WTC11 (cell line): ENCODE data around the gene B3GNT8.

Source experiments
- CREB1 ChIP-seq: sonication (generic); formaldehyde crosslinking; IDR thresholded peaks from 2 replicates; pipeline ENCODE4 v1.8.0; 2023; ENCODE audit warnings: mild to moderate bottlenecking, missing genetic modification reagents
- CTCF ChIP-seq: fragments of 200-600 bp; IDR thresholded peaks from 2 replicates; pipeline ENCODE4 v1.8.0; 2022; ENCODE audit warnings: antibody characterized with exemption
- ESRRA ChIP-seq: sonication (generic); formaldehyde crosslinking; IDR thresholded peaks from 2 replicates; pipeline ENCODE4 v1.8.1; 2022; ENCODE audit warnings: mild to moderate bottlenecking, missing genetic modification reagents, borderline replicate concordance
- HMGXB4 ChIP-seq: sonication (generic); formaldehyde crosslinking; IDR thresholded peaks from 2 replicates; pipeline ENCODE4 v1.8.1; 2023; ENCODE audit warnings: mild to moderate bottlenecking, moderate library complexity, missing genetic modification reagents
- KAT7 ChIP-seq: sonication (generic); formaldehyde crosslinking; IDR thresholded peaks from 2 replicates; pipeline ENCODE4 v1.8.1; 2023; ENCODE audit warnings: missing genetic modification reagents, mild to moderate bottlenecking, borderline replicate concordance
- TCF7 ChIP-seq: sonication (generic); formaldehyde crosslinking; IDR thresholded peaks from 2 replicates; pipeline ENCODE4 v1.8.0; 2022; ENCODE audit warnings: mild to moderate bottlenecking, low read depth, missing genetic modification reagents, moderate library complexity
- TEAD4 ChIP-seq: sonication (generic); formaldehyde crosslinking; IDR thresholded peaks from 2 replicates; pipeline ENCODE4 v1.8.0; 2022; ENCODE audit warnings: mild to moderate bottlenecking, missing genetic modification reagents
- USF1 ChIP-seq: sonication (generic); formaldehyde crosslinking; IDR thresholded peaks from 2 replicates; pipeline ENCODE4 v1.8.0; 2022; ENCODE audit warnings: mild to moderate bottlenecking, missing genetic modification reagents
- ZNF121 ChIP-seq: sonication (generic); formaldehyde crosslinking; IDR thresholded peaks from 2 replicates; pipeline ENCODE4 v1.8.0; 2023; ENCODE audit warnings: missing genetic modification reagents
- ZNF263 ChIP-seq: sonication (generic); formaldehyde crosslinking; IDR thresholded peaks from 2 replicates; pipeline ENCODE4 v1.8.1; 2022; ENCODE audit warnings: low read depth, mild to moderate bottlenecking, moderate library complexity, missing genetic modification reagents
- ZNF317 ChIP-seq: sonication (generic); formaldehyde crosslinking; IDR thresholded peaks from 2 replicates; pipeline ENCODE4 v1.8.1; 2023; ENCODE audit warnings: low read depth, mild to moderate bottlenecking, moderate library complexity, missing genetic modification reagents, borderline replicate concordance
- TF ChIP-seq, protein P1 (sequence below): fragments of 250-450 bp; sonication (Bioruptor Pico); conservative IDR thresholded peaks from 2 replicates; pipeline ENCODE4 v1.9.0; 2021; ENCODE audit warnings: mild to moderate bottlenecking

DNA sequence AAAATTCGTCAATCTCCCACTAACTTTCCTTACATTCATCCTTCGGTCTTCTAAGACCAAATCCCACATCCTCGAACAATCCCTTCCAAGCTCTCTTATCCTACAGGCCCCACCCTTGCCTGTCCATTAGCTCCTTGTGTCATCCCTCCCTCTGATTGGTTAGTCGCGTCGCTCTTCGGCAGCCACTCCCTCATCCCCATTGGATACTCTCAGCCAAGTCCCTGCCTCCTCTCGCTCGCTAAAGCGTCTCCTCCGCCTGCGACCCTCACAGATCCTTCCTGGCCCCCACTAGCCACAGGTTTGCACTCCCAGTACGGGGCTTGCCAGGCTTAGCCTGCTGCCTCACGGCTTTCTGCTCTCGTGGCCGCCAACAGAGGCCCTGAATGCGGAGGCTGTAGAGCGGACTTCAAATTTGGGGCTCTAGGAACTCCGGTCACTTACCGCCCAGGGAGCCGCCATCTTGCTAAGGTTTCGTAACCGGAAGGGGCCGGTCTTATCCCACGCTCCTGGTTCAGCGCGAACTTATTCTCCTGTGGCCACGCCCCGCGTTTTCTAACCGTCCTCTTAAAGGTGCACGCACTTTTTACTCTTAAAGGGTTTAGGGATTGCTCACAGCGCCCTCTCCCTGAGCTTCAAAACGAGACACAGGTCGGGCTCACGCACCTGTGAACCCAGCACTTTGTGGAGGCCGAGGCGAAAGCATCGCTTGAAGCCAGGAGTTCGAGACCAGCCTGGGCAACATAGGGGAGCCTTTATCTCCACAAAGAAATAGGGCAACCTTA is 12.5 kb upstream of the B3GNT8 start, which contains the start of gene DMAC2:
- TF ChIP-seq ZNF317 (CRISPR knock-in tag) (no peak), CREB1 (CRISPR knock-in tag) (no peak), TEAD4 (CRISPR knock-in tag) (0 out of 2 replicates have a peak, but pooled peaks have one; percentile 56), CTCF (no peak), ZNF263 (no peak), ESRRA (CRISPR knock-in tag) (no peak), TCF7 (CRISPR knock-in tag) (no peak), KAT7 (CRISPR knock-in tag) (no peak), ZNF121 (no peak), USF1 (peak; percentile 36; the same call in 1 of the 2 replicates), HMGXB4 (no peak)
- TF ChIP-seq, protein P1, sequence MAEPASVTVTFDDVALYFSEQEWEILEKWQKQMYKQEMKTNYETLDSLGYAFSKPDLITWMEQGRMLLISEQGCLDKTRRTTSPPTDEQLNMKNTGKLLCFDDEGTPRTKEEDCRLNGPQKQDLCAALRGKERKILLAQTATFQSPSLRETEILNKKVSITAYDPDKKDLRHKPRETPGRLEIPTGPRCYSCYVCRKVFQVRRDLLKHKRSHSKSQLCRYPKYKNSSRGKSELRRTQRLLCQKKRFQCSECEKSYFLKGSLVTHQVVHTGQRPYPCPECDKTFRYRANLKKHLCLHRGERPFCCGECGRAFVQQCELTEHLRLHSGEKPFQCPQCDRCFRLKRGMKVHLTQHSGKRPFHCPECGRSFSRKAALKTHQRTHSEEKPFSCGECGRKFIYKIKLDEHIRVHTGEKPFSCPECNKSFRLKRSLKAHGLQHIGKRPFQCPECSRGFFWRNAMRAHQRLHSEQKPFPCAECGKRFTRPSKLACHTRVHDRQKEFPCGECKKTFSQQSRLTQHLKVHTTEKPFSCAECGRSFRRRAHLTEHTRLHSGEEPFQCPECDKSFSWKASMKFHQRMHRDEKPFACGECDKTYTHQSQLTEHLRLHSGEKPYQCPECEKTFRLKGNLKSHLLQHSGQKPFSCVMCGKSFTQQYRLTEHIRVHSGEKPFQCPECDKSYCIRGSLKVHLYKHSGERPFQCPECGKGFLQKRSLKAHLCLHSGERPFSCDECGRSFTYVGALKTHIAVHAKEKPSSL (CRISPR knock-in tag), result no peak
